ENCODE results near the gene CCDC157. TPM values are rescaled to one million over a fixed set of nuclear protein-coding genes. Genes with fewer than 3 reads are reported as not detected.

The CCDC157 gene
- total RNA-seq, 1 donor from 2014 or later: 5.5 TPM

- intact Hi-C loops (cut with micrococcal nuclease): no loop called here
Observed at GRCh38 chr22:30408388-30409102, 51.7 kb downstream of the CCDC157 start.

- intact Hi-C loops (cut with micrococcal nuclease): no loop called here
Observed at GRCh38 chr22:30411780-30412179, 55.0 kb downstream of the CCDC157 start.

GRCh38 chr22:30413001-30413400 lies 56.2 kb downstream of the CCDC157 start:
- intact Hi-C loops (cut with micrococcal nuclease): no loop called here

- intact Hi-C loops (cut with micrococcal nuclease): no loop called here
Observed at GRCh38 chr22:30413745-30414524, 57.1 kb downstream of the CCDC157 start.

- intact Hi-C loops (cut with micrococcal nuclease): no loop called here
Observed at GRCh38 chr22:30414525-30415047, 57.8 kb downstream of the CCDC157 start.

- intact Hi-C loops (cut with micrococcal nuclease): no loop called here
Observed at GRCh38 chr22:30416403-30416802, 59.6 kb downstream of the CCDC157 start.

- intact Hi-C loops (cut with micrococcal nuclease): no loop called here
Observed at GRCh38 chr22:30416837-30417236, 60.0 kb downstream of the CCDC157 start.

- intact Hi-C loops (cut with micrococcal nuclease): loop anchor here (10.0 kb wide), 1 partner anchor 656 kb away; the partner anchor contains the start of genes UQCR10 and ZMAT5
Observed at GRCh38 chr22:30420347-30421125, 63.7 kb downstream of the CCDC157 start.

GRCh38 chr22:30421695-30422480 lies 65.1 kb downstream of the CCDC157 start:
- intact Hi-C loops (cut with micrococcal nuclease): loop anchor here (10.0 kb wide), 1 partner anchor 657 kb away; the partner anchor contains the start of genes UQCR10 and ZMAT5

GRCh38 chr22:30422481-30423300 lies 65.9 kb downstream of the CCDC157 start:
- intact Hi-C loops (cut with micrococcal nuclease): loop anchor here (10.0 kb wide), 1 partner anchor 658 kb away; the partner anchor contains the start of genes UQCR10 and ZMAT5

- intact Hi-C loops (cut with micrococcal nuclease): loop anchor here (10.0 kb wide), 1 partner anchor 659 kb away; the partner anchor contains the start of genes UQCR10 and ZMAT5
Observed at GRCh38 chr22:30423301-30423958, 66.6 kb downstream of the CCDC157 start.

- intact Hi-C loops (cut with micrococcal nuclease): loop anchor here (1.0 to 10.0 kb wide), 5 partner anchors 27 to 659 kb away; partner anchors contain the start of genes CASTOR1, CCDC157, SEC14L2 and SF3A1
Observed at GRCh38 chr22:30423959-30424533, 67.2 kb downstream of the CCDC157 start.

- intact Hi-C loops (cut with micrococcal nuclease): loop anchor here (1.0 to 10.0 kb wide), 5 partner anchors 27 to 660 kb away; partner anchors contain the start of genes CASTOR1, CCDC157, SEC14L2 and SF3A1
Observed at GRCh38 chr22:30424534-30425326, 67.9 kb downstream of the CCDC157 start.

- intact Hi-C loops (cut with micrococcal nuclease): loop anchor here (2.0 to 10.0 kb wide), 3 partner anchors 68 to 660 kb away; partner anchors contain the start of genes CCDC157, SF3A1, TBC1D10A and UQCR10
Observed at GRCh38 chr22:30425327-30425615, 68.5 kb downstream of the CCDC157 start.

GRCh38 chr22:30425616-30426387 lies 69.0 kb downstream of the CCDC157 start, which contains the start of gene MTFP1:
Gene MTFP1, plus strand, starts transcription at chr22:30425768. Its CDS starts 112 bp downstream, at chr22:30425880.
- intact Hi-C loops (cut with micrococcal nuclease): loop anchor here (1.0 to 10.0 kb wide), 6 partner anchors 9 to 661 kb away; partner anchors contain the start of genes CCDC157, SF3A1, TBC1D10A and UQCR10
